CD14-positive monocyte (primary cell): ENCODE results near the gene SERPING1. TPM values are rescaled to one million over a fixed set of nuclear protein-coding genes. Genes with fewer than 3 reads are reported as not detected.
A peak's percentile ranks its signal among the peaks of the same experiment; 100 is the strongest.

Experiments
- DNase-seq, 3 donors: peaks; one replicate each; pipeline ENCODE4 v3.0.0-alpha.2; 2011 to 2022
- H2AFZ ChIP-seq: 2 replicates; pipeline ENCODE4 v1.6.0; 2012; ENCODE audit warnings: mild to moderate bottlenecking, low read depth, low read length, inconsistent platforms; ENCODE audit not compliant: insufficient read depth, poor library complexity, severe bottlenecking
- H3K27ac ChIP-seq, 2 donors: 1 replicate in 1 of 2; 2 replicates in 1 of 2; pipeline ENCODE4 v1.5.1; 2012 to 2013; ENCODE audit warnings: low read length in 2 of 2, control low read depth in 1 of 2, inconsistent platforms in 1 of 2, low read depth in 1 of 2, mild to moderate bottlenecking in 1 of 2
- H3K27me3 ChIP-seq, 2 donors: one replicate each; pipeline versions ENCODE4 v1.6.0 to v1.6.1; 2011 to 2013; ENCODE audit warnings: low read length in 2 of 2; ENCODE audit not compliant: control insufficient read depth in 2 of 2, insufficient read depth in 2 of 2
- H3K36me3 ChIP-seq, 2 donors: replicated peaks in 1 of 2; 1 replicate in 1 of 2; 2 replicates in 1 of 2; pipeline versions ENCODE4 v1.5.1 to v1.6.1; 2012 to 2013; ENCODE audit warnings: low read length in 2 of 2, control low read depth in 1 of 2, inconsistent platforms in 1 of 2, mild to moderate bottlenecking in 1 of 2; ENCODE audit not compliant: insufficient read depth in 2 of 2, control insufficient read depth in 1 of 2
- H3K4me1 ChIP-seq, 2 donors: 1 replicate in 1 of 2; 2 replicates in 1 of 2; pipeline versions ENCODE4 v1.5.1 to v1.6.1; 2012 to 2013; ENCODE audit warnings: low read length in 2 of 2, control low read depth in 1 of 2, inconsistent platforms in 1 of 2, mild to moderate bottlenecking in 1 of 2, moderate library complexity in 1 of 2; ENCODE audit not compliant: insufficient read depth in 2 of 2, control insufficient read depth in 1 of 2
- H3K4me2 ChIP-seq: replicated peaks from 2 replicates; pipeline ENCODE3; 2012; ENCODE audit warnings: low read length, moderate library complexity, mild to moderate bottlenecking; ENCODE audit not compliant: poor library complexity, severe bottlenecking; ENCODE audit errors: extremely low read depth
- H3K4me3 ChIP-seq, 3 experiments: fragments of 200-600 bp in 1 of 3; sonication (generic) in 1 of 3; replicated peaks in 1 of 3; 1 replicate in 2 of 3; 2 replicates in 1 of 3; pipeline ENCODE4 v1.5.1; 2011 to 2013; ENCODE audit warnings: low read length in 3 of 3, mild to moderate bottlenecking in 3 of 3, control low read depth in 2 of 3, low read depth in 2 of 3, inconsistent platforms in 1 of 3, moderate library complexity in 1 of 3
- H3K79me2 ChIP-seq: 2 replicates; pipeline ENCODE4 v1.6.0; 2012; ENCODE audit warnings: mild to moderate bottlenecking, control low read depth, inconsistent platforms, low read length, moderate library complexity; ENCODE audit not compliant: insufficient read depth
- H3K9ac ChIP-seq: 2 replicates; pipeline ENCODE4 v1.6.0; 2017; ENCODE audit warnings: low read length, mild to moderate bottlenecking; ENCODE audit not compliant: insufficient read depth, poor library complexity, severe bottlenecking
- H3K9me3 ChIP-seq, 2 donors: replicated peaks in 1 of 2; 1 replicate in 1 of 2; 2 replicates in 1 of 2; pipeline versions ENCODE4 v1.5.1 to v1.6.1; 2012 to 2013; ENCODE audit warnings: low read length in 2 of 2, control low read depth in 1 of 2; ENCODE audit not compliant: control insufficient read depth in 1 of 2, insufficient read depth in 1 of 2
- H4K20me1 ChIP-seq: 2 replicates; pipeline ENCODE4 v1.6.0; 2012; ENCODE audit warnings: mild to moderate bottlenecking, low read length, control low read depth, moderate library complexity; ENCODE audit not compliant: insufficient read depth
- H3K27ac Mint-ChIP-seq, 7 donors: one replicate each; pipeline ENCODE4 v1.8.0; 2020; ENCODE audit warnings: mild to moderate bottlenecking in 7 of 7, mixed read lengths in 7 of 7, moderate library complexity in 6 of 7, inconsistent platforms in 2 of 7
- H3K27me3 Mint-ChIP-seq, 3 donors: one replicate each; pipeline ENCODE4 v1.8.0; 2021 to 2022; ENCODE audit warnings: low read depth in 3 of 3, mild to moderate bottlenecking in 3 of 3, mixed read lengths in 3 of 3, moderate library complexity in 3 of 3, inconsistent platforms in 1 of 3
- H3K36me3 Mint-ChIP-seq, 2 donors: one replicate each; pipeline ENCODE4 v1.8.0; 2020; ENCODE audit warnings: mixed read lengths in 2 of 2, inconsistent platforms in 1 of 2, mild to moderate bottlenecking in 1 of 2
- H3K4me1 Mint-ChIP-seq: one replicate; pipeline ENCODE4 v1.8.0; 2020; ENCODE audit warnings: mild to moderate bottlenecking, mixed read lengths
- H3K4me3 Mint-ChIP-seq, 2 donors: one replicate each; pipeline ENCODE4 v1.8.0; 2020; ENCODE audit warnings: mild to moderate bottlenecking in 2 of 2, mixed read lengths in 2 of 2, moderate library complexity in 1 of 2
- H3K9me3 Mint-ChIP-seq, 7 donors: one replicate each; pipeline ENCODE4 v1.8.0; 2020 to 2022; ENCODE audit warnings: mixed read lengths in 7 of 7, mild to moderate bottlenecking in 6 of 7, moderate library complexity in 6 of 7, inconsistent platforms in 2 of 7
- CTCF ChIP-seq: fragments of 200-600 bp; IDR thresholded peaks from one replicate; pipeline ENCODE4 v1.8.0; 2022; ENCODE audit warnings: antibody characterized with exemption, mild to moderate bottlenecking
- WGBS: methylation state at CpG from one replicate; pipeline ENCODE4 v1.1.5; 2013; ENCODE audit warnings: missing lambda C conversion rate; ENCODE audit not compliant: insufficient coverage; 5-methylcytosine and 5-hydroxymethylcytosine counted together
- intact Hi-C, 2 donors: fragments of 100-400 bp; cut with micrococcal nuclease; formaldehyde crosslinking; loops; one replicate each; pipeline versions ENCODE4 v1.15.0 to v1.15.1; 2023
- polyA plus RNA-seq, 3 donors: library from polyadenylated mRNA; depleted of rRNA in 1 of 3; unstranded in 2 of 3; stranded (reverse) in 1 of 3; fragments of 300-500 nt in 2 of 3; fragments of >200 nt in 1 of 3; fragmentation: Illumina TruSeq in 2 of 3; gene quantifications; 1 replicate in 2 of 3; 2 replicates in 1 of 3; pipeline ENCODE4 v1.2.3, GENCODE V29; 2012 to 2021

The SERPING1 gene
- polyA plus RNA-seq, 3 donors = 7.3 to 10.8 (median 8.5) TPM

GRCh38 chr11:57658023-57658361, 60.5 kb downstream of the SERPING1 start:
- H3K4me3 ChIP-seq = peak overlapping the region; percentile 70 to 98 (median 89)
- peaks cover 29 to 33% of the 10 kb centered on the region in 2 donors for H3K4me1 ChIP-seq
- peaks cover 14% of the 10 kb centered on the region for H4K20me1 ChIP-seq
- H3K27ac ChIP-seq = peak overlapping the region; percentile 61 to 88
- H3K9me3 ChIP-seq = no peaks in the 10 kb centered on the region
- Mint-ChIP-seq H3K36me3 (peaks cover 35 to 39% of the 10 kb centered on the region in 2 donors), H3K4me3 (peak overlapping the region; percentile 86 to 99), H3K27ac (peak overlapping the region; percentile 91 to 97 (median 95)), H3K9me3 (no peaks in the 10 kb centered on the region), H3K4me1 (peaks cover 21% of the 10 kb centered on the region), H3K27me3 (peaks cover 0 to 3% (median 0%) of the 10 kb centered on the region in 3 donors)
- peak overlapping the region; percentile 88 for H3K4me2 ChIP-seq
- H3K79me2 ChIP-seq = peaks cover 39% of the 10 kb centered on the region
- intact Hi-C loops = no loop called here
- TF ChIP-seq CTCF = no peak
- H3K36me3 ChIP-seq = peaks cover 33 to 38% of the 10 kb centered on the region in 2 donors
- 0% methylated on average over 4 of the region's 8 CpGs for whole genome bisulfite sequencing
- peak overlapping the region; percentile 70 for H3K9ac ChIP-seq
- H3K27me3 ChIP-seq = no peaks in the 10 kb centered on the region
- H2AFZ ChIP-seq = peak overlapping the region; percentile 99
- DNase-seq = no peak

- H4K20me1 ChIP-seq = peaks cover 14% of the 10 kb centered on the region
- 95% methylated on average over 9 of the region's 14 CpGs for WGBS
- Mint-ChIP-seq H3K4me3 (no peak overlapping the region), H3K27me3 (peaks cover 0 to 3% (median 0%) of the 10 kb centered on the region in 3 donors), H3K9me3 (no peaks in the 10 kb centered on the region), H3K27ac (peak overlapping the region in 1 of 7 donors; percentile 66), H3K4me1 (peaks cover 9% of the 10 kb centered on the region), H3K36me3 (peaks cover 35 to 44% of the 10 kb centered on the region in 2 donors)
- no peak overlapping the region for H3K9ac ChIP-seq
- no peak overlapping the region for H2AFZ ChIP-seq
- H3K27me3 ChIP-seq = no peaks in the 10 kb centered on the region
- no peak overlapping the region for H3K27ac ChIP-seq
- no peak for DNase-seq
- H3K4me1 ChIP-seq = peaks cover 14 to 18% of the 10 kb centered on the region in 2 donors
- peaks cover 39% of the 10 kb centered on the region for H3K79me2 ChIP-seq
- peaks cover 33 to 39% of the 10 kb centered on the region in 2 donors for H3K36me3 ChIP-seq
- intact Hi-C loops = loop anchor here in 1 of 2 donors (10.0 kb wide), 1 partner anchor 915 kb away; the partner anchor contains the start of genes LPXN and ZFP91
- H3K4me2 ChIP-seq = no peak overlapping the region
- no peak for TF ChIP-seq CTCF
- no peaks in the 10 kb centered on the region for H3K9me3 ChIP-seq
- H3K4me3 ChIP-seq = no peak overlapping the region
These were observed 62.2 kb downstream of the SERPING1 start for GRCh38 chr11:57659669-57660068.
